Muscle layer of duodenum (tissue), 2 donors: ENCODE measurements around the gene PIN4.
"Not testable (repeated sequence)": the region's sequence is repeated elsewhere in the genome, so short reads cannot be mapped to it uniquely, and the experiment has no call there.

Experiments
- H3K27ac ChIP-seq: one replicate; pipeline ENCODE4 v1.7.0; 2013; ENCODE audit warnings: mild to moderate bottlenecking, low read length
- H3K27me3 ChIP-seq: one replicate; pipeline ENCODE4 v1.7.0; 2013; ENCODE audit warnings: low read depth, mild to moderate bottlenecking, control low read depth, low read length
- H3K36me3 ChIP-seq, 2 donors: one replicate each; pipeline ENCODE4 v1.7.0; 2013; ENCODE audit warnings: low read length in 2 of 2, control low read depth in 1 of 2, mild to moderate bottlenecking in 1 of 2; ENCODE audit not compliant: insufficient read depth in 2 of 2, control insufficient read depth in 1 of 2
- H3K4me1 ChIP-seq, 2 donors: one replicate each; pipeline ENCODE4 v1.7.0; 2013; ENCODE audit warnings: low read length in 2 of 2, mild to moderate bottlenecking in 2 of 2, control low read depth in 1 of 2, moderate library complexity in 1 of 2; ENCODE audit not compliant: insufficient read depth in 2 of 2, control insufficient read depth in 1 of 2
- H3K4me3 ChIP-seq, 2 donors: one replicate each; pipeline ENCODE4 v1.7.0; 2013; ENCODE audit warnings: low read length in 2 of 2, low read depth in 1 of 2, mild to moderate bottlenecking in 1 of 2
- H3K9me3 ChIP-seq, 2 donors: one replicate each; pipeline ENCODE4 v1.7.0; 2013; ENCODE audit warnings: low read length in 2 of 2, control low read depth in 1 of 2, mild to moderate bottlenecking in 1 of 2; ENCODE audit not compliant: control insufficient read depth in 1 of 2
- donor health status: healthy.

Gene PIN4

DNA sequence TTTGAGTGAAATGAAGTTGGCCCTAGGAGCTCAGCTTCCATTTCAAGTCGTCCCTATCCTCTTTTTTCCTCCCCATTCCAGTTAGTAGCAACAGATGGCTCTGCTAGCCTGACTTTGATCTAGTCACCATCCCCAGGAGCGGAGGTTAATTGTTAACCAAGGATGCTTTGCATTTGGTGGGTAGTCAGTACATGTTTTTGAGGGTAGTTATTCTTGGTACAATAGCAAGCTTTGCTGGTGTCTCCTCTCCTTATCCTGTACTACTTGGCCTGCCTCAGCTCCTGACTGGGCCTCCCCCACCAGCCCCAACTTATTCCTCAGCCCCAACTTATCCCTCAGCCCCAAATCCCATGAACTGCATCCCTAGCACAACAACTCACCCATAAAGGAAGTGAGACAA is 35.0 kb upstream of the PIN4 start:
- Histone ChIP-seq H3K27me3 (no peaks in the 10 kb centered on the region), H3K36me3 (peaks cover 0 to 4% of the 10 kb centered on the region in 2 donors), H3K4me1 (no peaks in the 10 kb centered on the region), H3K9me3 (no peaks in the 10 kb centered on the region), H3K4me3 (no peak overlapping the region), H3K27ac (no peak overlapping the region)

DNA sequence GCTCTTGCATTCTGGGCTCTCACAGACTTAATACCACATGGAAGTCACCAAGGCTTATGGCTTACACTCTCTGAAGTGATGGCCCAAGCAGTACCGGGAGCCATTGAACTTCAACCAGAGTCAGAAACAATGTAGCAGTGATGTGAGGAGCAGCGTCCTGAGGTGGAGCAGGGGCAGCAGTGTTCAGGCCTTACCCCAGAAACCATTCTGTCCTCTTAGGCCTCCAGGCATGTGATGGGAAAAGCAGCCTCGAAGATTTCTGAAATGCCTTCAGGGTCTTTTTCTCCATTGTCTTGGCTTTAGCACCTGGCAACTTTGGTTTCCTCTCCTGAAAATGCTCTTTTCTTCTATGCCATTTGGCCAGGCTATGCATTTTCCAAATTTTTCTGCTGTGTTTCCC is 22.8 kb upstream of the PIN4 start:
- Histone ChIP-seq H3K36me3 (no peaks in the 10 kb centered on the region), H3K4me1 (no peaks in the 10 kb centered on the region), H3K27me3 (no peaks in the 10 kb centered on the region), H3K9me3 (no peaks in the 10 kb centered on the region), H3K4me3 (no peak overlapping the region), H3K27ac (no peak overlapping the region)

DNA sequence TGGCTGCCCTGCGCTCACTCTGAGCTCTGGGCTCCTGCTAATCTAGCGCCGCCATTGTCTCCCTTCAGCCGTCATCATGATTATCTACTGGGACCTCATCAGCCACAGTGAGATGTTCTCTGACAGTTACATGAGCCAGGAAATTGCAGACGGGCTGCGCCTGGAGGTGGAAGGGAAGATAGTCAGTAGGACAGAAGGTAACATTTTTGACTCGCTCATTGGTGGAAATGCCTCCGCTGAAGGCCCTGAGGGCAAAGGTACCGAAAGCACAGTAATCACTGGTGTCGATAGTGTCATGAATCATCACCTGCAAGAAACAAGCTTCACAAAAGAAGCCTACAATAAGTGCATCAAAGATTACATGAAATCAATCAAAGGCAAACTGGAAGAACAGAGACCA is 21.8 kb upstream of the PIN4 start:
- H3K27ac ChIP-seq = no peak overlapping the region
- no peaks in the 10 kb centered on the region for H3K36me3 ChIP-seq
- no peak overlapping the region for H3K4me3 ChIP-seq
- H3K9me3 ChIP-seq = no peaks in the 10 kb centered on the region
- H3K27me3 ChIP-seq = no peaks in the 10 kb centered on the region
- H3K4me1 ChIP-seq = no peaks in the 10 kb centered on the region

DNA sequence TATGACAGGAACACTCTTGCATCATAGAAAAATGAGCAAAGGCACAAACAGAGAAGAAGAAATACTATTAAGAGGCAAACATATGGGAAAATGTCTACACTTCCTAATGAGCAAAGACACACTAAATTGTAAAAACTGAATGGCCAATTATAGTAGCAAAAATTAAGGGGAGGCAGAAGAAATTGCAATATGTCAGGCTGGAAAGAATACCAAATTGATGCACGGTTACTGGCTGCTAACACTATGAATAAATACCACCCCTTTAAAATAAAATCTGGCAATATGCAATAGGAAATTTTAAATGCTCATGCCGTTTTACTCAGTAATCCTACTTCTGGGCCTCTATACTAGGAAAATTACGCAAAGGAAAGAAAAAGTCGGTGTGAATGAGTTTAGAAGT is 16.0 kb upstream of the PIN4 start:
- H3K36me3 ChIP-seq = no peaks in the 10 kb centered on the region
- H3K4me1 ChIP-seq = no peaks in the 10 kb centered on the region
- H3K4me3 ChIP-seq = no peak overlapping the region
- no peak overlapping the region for H3K27ac ChIP-seq
- H3K9me3 ChIP-seq = no peaks in the 10 kb centered on the region
- H3K27me3 ChIP-seq = no peaks in the 10 kb centered on the region

DNA sequence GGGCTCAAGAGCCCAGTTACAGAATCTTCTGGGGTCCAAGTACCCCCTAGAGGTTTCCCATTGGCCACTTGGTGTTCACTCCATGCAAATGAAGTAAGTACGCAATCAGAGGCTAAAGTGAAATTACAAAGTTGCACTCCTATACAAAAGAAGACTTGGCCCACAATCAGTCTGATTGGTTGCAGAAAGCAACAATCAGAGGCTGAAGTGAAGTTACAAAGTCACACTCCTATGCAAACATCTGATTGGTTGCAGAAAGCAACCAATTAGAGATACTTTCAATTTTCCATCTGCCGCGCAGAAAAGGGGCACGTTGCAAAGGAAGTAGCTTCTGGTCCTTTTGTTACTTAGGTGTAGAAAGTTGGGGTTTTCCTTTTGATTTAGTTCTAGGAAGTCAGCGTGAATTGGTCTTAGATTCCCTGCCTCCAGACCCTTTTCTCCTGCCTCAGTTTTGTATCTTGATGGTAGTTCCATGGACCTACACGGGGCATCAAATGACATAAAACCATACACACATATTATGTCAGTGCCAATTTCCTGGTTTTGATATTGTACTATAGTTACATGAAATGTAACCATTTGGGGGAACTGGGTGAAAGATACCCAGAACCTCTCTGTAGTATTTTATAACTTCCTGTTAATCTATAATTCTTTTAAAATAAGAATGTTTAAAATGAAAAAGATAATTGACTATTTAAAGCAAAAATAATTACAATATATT is 12.4 kb upstream of the PIN4 start:
- Histone ChIP-seq H3K27me3 (no peaks in the 10 kb centered on the region), H3K9me3 (no peaks in the 10 kb centered on the region), H3K4me3 (no peak overlapping the region), H3K36me3 (no peaks in the 10 kb centered on the region), H3K27ac (no peak overlapping the region), H3K4me1 (no peaks in the 10 kb centered on the region)

DNA sequence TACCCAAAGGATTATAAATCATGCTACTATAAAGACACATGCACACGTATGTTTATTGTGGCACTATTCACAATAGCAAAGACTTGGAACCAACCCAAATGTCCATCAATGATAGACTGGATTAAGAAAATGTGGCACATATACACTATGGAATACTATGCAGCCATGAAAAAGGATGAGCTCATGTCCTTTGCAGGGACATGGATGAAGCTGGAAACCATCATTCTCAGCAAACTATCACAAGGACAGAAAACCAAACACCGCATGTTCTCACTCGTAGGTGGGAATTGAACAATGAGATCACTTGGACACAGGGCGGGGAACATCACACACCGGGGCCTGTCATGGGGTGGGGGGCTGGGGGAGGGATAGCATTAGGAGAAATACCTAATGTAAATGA is 5.3 kb upstream of the PIN4 start:
- H3K36me3 ChIP-seq, H3K27ac ChIP-seq, H3K4me1 ChIP-seq, H3K4me3 ChIP-seq, H3K9me3 ChIP-seq, H3K27me3 ChIP-seq: not testable (repeated sequence)

DNA sequence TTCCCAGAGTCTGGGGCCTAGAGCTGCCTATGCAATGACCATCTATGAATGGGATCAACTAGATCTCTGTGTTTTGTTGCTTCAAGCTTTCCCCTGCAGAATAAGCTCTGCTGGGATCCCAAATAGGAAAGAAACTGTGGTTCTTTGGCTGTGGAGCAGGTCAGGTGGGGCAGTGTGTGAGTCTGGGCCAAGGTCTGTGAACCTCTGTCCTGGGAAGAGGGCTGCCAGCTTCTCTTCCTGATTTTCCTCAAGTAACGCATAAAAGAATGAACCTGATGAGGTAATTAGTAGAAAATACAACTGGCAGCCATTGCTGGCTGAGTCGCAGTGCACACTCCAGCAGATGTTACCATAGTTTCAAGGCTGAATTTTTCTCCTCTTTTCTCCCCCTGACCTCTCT is 4.6 kb upstream of the PIN4 start:
- H3K27me3 ChIP-seq = no peaks in the 10 kb centered on the region
- H3K4me1 ChIP-seq = peaks cover 0 to 6% of the 10 kb centered on the region in 2 donors
- no peak overlapping the region for H3K27ac ChIP-seq
- no peaks in the 10 kb centered on the region for H3K36me3 ChIP-seq
- no peak overlapping the region for H3K4me3 ChIP-seq
- H3K9me3 ChIP-seq = no peaks in the 10 kb centered on the region

DNA sequence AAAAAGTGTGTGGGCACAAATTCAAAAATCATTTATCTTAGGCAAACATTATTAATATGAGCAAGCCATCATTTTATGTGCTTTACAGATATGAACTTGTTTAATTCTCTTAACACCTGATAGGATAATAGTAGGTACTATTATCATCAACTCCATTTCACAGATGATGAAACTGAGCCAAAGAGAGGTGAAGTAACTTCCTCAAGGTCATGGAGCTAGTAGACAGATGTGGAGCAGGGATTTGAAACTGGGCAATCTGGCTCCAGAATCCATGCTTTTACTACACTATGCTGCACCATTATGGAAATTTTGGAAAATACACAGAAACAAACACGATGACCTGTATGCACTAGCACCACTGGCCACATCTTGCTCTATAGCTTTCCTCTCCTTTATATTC is 1.0 kb upstream of the PIN4 start:
- peak overlapping the region; percentile 71 to 96 for H3K4me3 ChIP-seq
- H3K9me3 ChIP-seq = no peaks in the 10 kb centered on the region
- peak overlapping the region; percentile 63 for H3K27ac ChIP-seq
- peaks cover 3 to 17% of the 10 kb centered on the region in 2 donors for H3K4me1 ChIP-seq
- H3K27me3 ChIP-seq = no peaks in the 10 kb centered on the region
- H3K36me3 ChIP-seq = no peaks in the 10 kb centered on the region

DNA sequence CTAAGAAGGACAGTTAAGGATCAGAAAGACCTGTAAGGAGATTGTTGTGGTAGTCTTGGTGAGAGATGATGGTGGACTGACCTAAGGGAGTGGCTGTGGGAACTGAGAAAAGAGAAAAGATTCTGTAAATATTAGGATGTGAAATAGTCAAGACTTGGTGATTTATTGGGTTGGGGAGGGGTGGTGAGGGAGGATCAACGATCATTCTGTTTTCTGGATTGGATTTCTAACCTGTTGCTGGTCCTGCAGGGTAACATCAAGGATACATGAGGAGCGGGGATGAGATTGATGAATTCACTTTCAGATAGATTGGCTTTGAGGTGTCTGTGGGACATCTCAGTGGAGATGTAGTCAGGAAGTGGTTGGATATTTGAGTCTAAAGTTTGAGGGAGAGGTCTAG is 1.4 kb downstream of the PIN4 start:
- Histone ChIP-seq H3K27ac (no peak overlapping the region), H3K4me1 (peaks cover 3 to 17% of the 10 kb centered on the region in 2 donors), H3K4me3 (peak overlapping the region; percentile 71 to 96), H3K9me3 (no peaks in the 10 kb centered on the region), H3K27me3 (no peaks in the 10 kb centered on the region), H3K36me3 (peaks cover 0 to 10% of the 10 kb centered on the region in 2 donors)

DNA sequence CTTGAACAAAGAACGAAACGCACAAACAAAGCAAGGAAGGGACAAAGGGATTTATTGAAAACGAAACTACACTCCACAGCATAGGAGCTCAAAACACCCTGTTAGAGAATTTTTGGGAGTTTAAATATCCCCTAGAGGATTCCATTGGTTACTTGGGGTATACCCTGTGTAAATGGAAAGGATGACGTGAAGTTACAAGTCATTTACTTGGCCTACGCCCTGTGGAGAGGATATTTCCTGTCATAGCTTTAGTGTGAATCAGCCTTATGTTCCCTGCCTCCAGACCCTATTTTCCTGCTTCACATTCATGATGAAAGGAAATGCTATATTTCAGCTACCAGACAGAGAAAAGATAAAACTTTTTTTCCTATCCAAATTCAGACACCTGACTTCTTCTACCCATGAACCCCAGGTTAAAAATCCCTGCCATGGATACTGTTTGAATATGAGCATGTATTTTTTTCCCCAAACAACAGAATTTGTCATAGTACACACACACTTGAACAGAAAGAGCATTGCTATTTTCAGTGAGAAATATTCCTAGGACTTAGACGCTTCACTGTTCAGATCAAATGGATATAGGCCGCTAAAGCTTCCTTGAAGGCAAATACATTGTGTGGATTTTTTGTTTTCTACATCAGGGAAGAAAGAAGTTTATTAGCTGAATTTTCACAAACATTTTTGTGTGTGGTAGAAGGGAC is 20.4 kb downstream of the PIN4 start:
- Histone ChIP-seq H3K9me3 (no peaks in the 10 kb centered on the region), H3K4me3 (no peak overlapping the region), H3K36me3 (peaks cover 5 to 16% of the 10 kb centered on the region in 2 donors), H3K27me3 (no peaks in the 10 kb centered on the region), H3K27ac (no peak overlapping the region), H3K4me1 (no peaks in the 10 kb centered on the region)

DNA sequence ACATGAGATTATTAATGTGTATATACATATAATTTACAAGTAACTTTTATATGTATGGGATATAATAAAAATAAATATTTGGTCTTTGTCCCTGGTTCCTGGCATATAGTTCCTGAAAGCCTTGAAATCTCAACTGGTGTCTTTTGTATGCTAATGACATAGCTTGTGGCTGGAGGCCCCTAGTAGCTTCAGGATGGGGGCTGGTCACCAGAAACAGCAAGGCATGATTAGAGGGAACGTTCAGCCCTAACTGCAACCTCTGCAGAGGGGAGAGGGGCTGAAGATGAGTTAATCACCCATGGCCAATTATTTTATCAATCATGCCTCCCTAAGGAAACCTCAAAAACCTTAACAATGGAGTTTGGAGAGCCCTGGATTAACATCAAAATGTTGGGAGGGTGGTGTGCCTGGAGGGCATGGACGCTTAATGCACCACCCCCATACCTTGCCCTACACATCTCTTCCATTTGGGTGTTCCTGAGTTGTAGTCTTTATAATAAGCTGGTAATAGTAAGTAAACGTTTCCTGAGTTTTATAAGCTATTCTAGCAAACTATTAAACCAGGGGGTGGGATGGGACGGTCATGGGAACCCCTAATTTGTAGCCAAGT is 21.3 kb downstream of the PIN4 start:
- Histone ChIP-seq H3K27ac (no peak overlapping the region), H3K4me3 (no peak overlapping the region), H3K4me1 (no peaks in the 10 kb centered on the region), H3K27me3 (no peaks in the 10 kb centered on the region), H3K36me3 (peaks cover 5 to 19% of the 10 kb centered on the region in 2 donors), H3K9me3 (no peaks in the 10 kb centered on the region)
